Heart right ventricle (tissue), 16 donors: ENCODE results near the gene CDIPT. TPM values are rescaled to one million over a fixed set of nuclear protein-coding genes. Genes with fewer than 3 reads are reported as not detected.
A peak's percentile ranks its signal among the peaks of the same experiment; 100 is the strongest.

Experiments
- ATAC-seq, 8 donors: fragments of 200-7000 bp; cut with Tn5 transposase; one replicate each; pipeline ENCODE4 v1.9.1; 2020; ENCODE audit warnings: mild to moderate bottlenecking in 8 of 8, moderate library complexity in 8 of 8, moderate number of reproducible peaks in 1 of 8
- DNase-seq, 2 donors: peaks; one replicate each; pipeline ENCODE4 v3.0.0-alpha.2; 2020
- H3K27ac ChIP-seq, 10 donors: fragments of 200-600 bp; sonication (generic) in 2 of 10; one replicate each; pipeline versions ENCODE4 v1.5.0 to v1.8.0; 2020 to 2022; ENCODE audit warnings: mild to moderate bottlenecking in 3 of 10
- H3K27me3 ChIP-seq, 7 donors: fragments of 200-600 bp; one replicate each; pipeline ENCODE4 v1.8.0; 2021 to 2022; ENCODE audit warnings: mild to moderate bottlenecking in 2 of 7
- H3K36me3 ChIP-seq, 9 donors: fragments of 200-600 bp; sonication (generic) in 1 of 9; one replicate each; pipeline versions ENCODE4 v1.5.0 to v1.8.0; 2020 to 2022; ENCODE audit warnings: mild to moderate bottlenecking in 2 of 9
- H3K4me1 ChIP-seq, 9 donors: fragments of 200-600 bp; sonication (generic) in 1 of 9; one replicate each; pipeline versions ENCODE4 v1.5.0 to v1.8.0; 2020 to 2022; ENCODE audit warnings: mild to moderate bottlenecking in 4 of 9
- H3K4me3 ChIP-seq, 10 donors: fragments of 200-600 bp; sonication (generic) in 2 of 10; one replicate each; pipeline versions ENCODE4 v1.5.0 to v1.8.0; 2020 to 2022; ENCODE audit warnings: mild to moderate bottlenecking in 7 of 10, moderate library complexity in 2 of 10
- H3K9me3 ChIP-seq, 11 donors: fragments of 200-600 bp in 10 of 11; sonication (generic) in 2 of 11; one replicate each; pipeline versions ENCODE4 v1.5.0 to v1.8.0; 2013 to 2022; ENCODE audit warnings: mild to moderate bottlenecking in 2 of 11, control low read depth in 1 of 11, moderate library complexity in 1 of 11
- CTCF ChIP-seq, 9 donors: fragments of 200-600 bp; sonication (generic) in 2 of 9; IDR thresholded peaks; one replicate each; pipeline versions ENCODE4 v1.5.0 to v1.8.0; 2021 to 2022; ENCODE audit warnings: antibody characterized with exemption in 9 of 9, mild to moderate bottlenecking in 5 of 9, moderate library complexity in 1 of 9
- WGBS, 2 donors: extraction: QIAGEN DNeasy Blood & Tissue Kit; methylation state at CpG; one replicate each; pipeline ENCODE4 v1.1.7; 2013; ENCODE audit warnings: inconsistent platforms in 1 of 2; 5-methylcytosine and 5-hydroxymethylcytosine counted together
- intact Hi-C, 10 donors: fragments of 100-400 bp; cut with DNase I; formaldehyde crosslinking; loops; one replicate each; pipeline versions ENCODE4 v1.11.1 to v1.14.2; 2022
- polyA plus RNA-seq, 2 donors: library from polyadenylated mRNA; stranded (reverse); fragments of 200-250 nt; gene quantifications; one replicate each; pipeline ENCODE4 v1.2.3, GENCODE V29; 2013
- total RNA-seq, 10 donors: library from RNA; stranded (reverse); fragmentation: NEBNext Ultra II Directional in 3 of 10; extraction: Animal tissue kit (Norgen Biotek cat#: 25700) in 3 of 10; gene quantifications; one replicate each; pipeline versions ENCODE4 v1.2.1 to v1.2.4, GENCODE V29; 2021 to 2023
- donor health status: Arrhythmogenic right ventricular cardiomyopathy.
- donor health status: ischemic (EF 13 %, LVEDD 7.1; RV severe dilation, severe dysfunction).
- donor health status: healthy with polysubstance abuse.
- donor health status: DM: no; HTN: yes; CAD: no.
- donor health status: DM: no; HTN: no; CAD: no.
- donor health status: ischemic (EF 25% LVEDD 6.9; RV normal size, moderate dysfunction).
- donor health status: ischemic (EF 25% LVEDD 5.7; RV mildly dilated, moderate dysfunction).
- donor health status: healthy.
- donor health status: DM: yes; HTN: yes; CAD: no.
- donor health status: Ischemic cardiomyopathy.
- donor health status: ischemic (EF 35%, LVEDD 5.7; RV mildly dilated, moderate dysfunction).
- donor health status: nonischemic (EF 11% LVEDD 7.7; RV severe dilation, severe dysfunction).
- donor health status: DM: yes; HTN: yes; CAD: no.
- donor health status: PGD.
- donor health status: ischemic (EF 29% LVEDD 5.4; RV normal size, mild dysfunction).
- donor health status: nonischemic (EF 23%, LVEDD 6.1; RV moderate dilation, normal function).

CDIPT gene
- total and polyA plus RNA-seq, 12 donors = 55.1 to 99.6 (median 72.7) TPM

- H3K27me3 ChIP-seq = no peaks in the 10 kb centered on the region
Observed at GRCh38 chr16:29840240-29840639, 22.8 kb downstream of the CDIPT start.

GRCh38 chr16:29839822-29840221 is 23.2 kb downstream of the CDIPT start:
- Histone ChIP-seq H3K27me3 (no peaks in the 10 kb centered on the region), H3K9me3 (no peaks in the 10 kb centered on the region), H3K27ac (peak overlapping the region in 1 of 10 donors; percentile 7), H3K4me1 (peaks cover 0 to 5% (median 0%) of the 10 kb centered on the region in 9 donors), H3K4me3 (no peak overlapping the region), H3K36me3 (peaks cover 0 to 98% (median 35%) of the 10 kb centered on the region in 9 donors)
- TF ChIP-seq CTCF (IDR thresholded peaks at IDR 0.05) = no peak
- peak in 7 of 8 donors; percentile 33 to 71 (median 44) for ATAC-seq
- 51 to 60% methylated on average over 6 of the region's 6 CpGs for WGBS, 2 donors
- no peak for DNase-seq
- intact Hi-C loops = loop anchor here in 4 of 10 donors (10.0 kb wide), 2 partner anchors 135 to 145 kb away; no protein-coding TSS in a partner anchor

More at GRCh38 chr16:29840240-29840639, 22.8 kb downstream of the CDIPT start:
- ATAC-seq (peak in 2 of 8 donors; percentile 4 to 37), DNase-seq (no peak)
- WGBS, 2 donors = 74 to 86% methylated on average over 10 of the region's 10 CpGs
- no peak for TF ChIP-seq CTCF (IDR thresholded peaks at IDR 0.05)
- Histone ChIP-seq H3K4me3 (no peak overlapping the region), H3K36me3 (peaks cover 0 to 98% (median 39%) of the 10 kb centered on the region in 9 donors), H3K9me3 (no peaks in the 10 kb centered on the region), H3K4me1 (peaks cover 0 to 5% (median 0%) of the 10 kb centered on the region in 9 donors), H3K27ac (peak overlapping the region in 1 of 10 donors; percentile 7)
- intact Hi-C loops = loop anchor here in 4 of 10 donors (10.0 kb wide), 2 partner anchors 135 to 145 kb away; no protein-coding TSS in a partner anchor

- ATAC-seq (no peak), DNase-seq (no peak)
- no peak for TF ChIP-seq CTCF (IDR thresholded peaks at IDR 0.05)
- Histone ChIP-seq H3K27me3 (no peaks in the 10 kb centered on the region), H3K4me1 (peaks cover 0 to 5% (median 0%) of the 10 kb centered on the region in 9 donors), H3K9me3 (no peaks in the 10 kb centered on the region), H3K36me3 (peaks cover 0 to 100% (median 46%) of the 10 kb centered on the region in 9 donors), H3K27ac (no peak overlapping the region), H3K4me3 (no peak overlapping the region)
- intact Hi-C loops = no loop called here
- WGBS, 2 donors = 96 to 97% methylated on average over 5 of the region's 5 CpGs
Observed at GRCh38 chr16:29837841-29838240, 25.2 kb downstream of the CDIPT start.

GRCh38 chr16:29836623-29837022 is 26.4 kb downstream of the CDIPT start:
- WGBS, 2 donors = 80 to 86% methylated on average over 15 of the region's 15 CpGs
- H3K27ac ChIP-seq = no peak overlapping the region
- DNase-seq (no peak), ATAC-seq (no peak)
- intact Hi-C loops = no loop called here
- no peaks in the 10 kb centered on the region for H3K9me3 ChIP-seq
- peaks cover 0 to 5% (median 0%) of the 10 kb centered on the region in 9 donors for H3K4me1 ChIP-seq
- H3K36me3 ChIP-seq = peaks cover 0 to 100% (median 45%) of the 10 kb centered on the region in 9 donors
- no peak overlapping the region for H3K4me3 ChIP-seq
- H3K27me3 ChIP-seq = no peaks in the 10 kb centered on the region
- TF ChIP-seq CTCF (IDR thresholded peaks at IDR 0.05) = no peak
